Prostate gland (tissue), 2 donors: Measurements from ENCODE around the gene ZNF45.

Source experiments
- POLR2A ChIP-seq: fragments of 450-650 bp; IDR thresholded peaks from one replicate; pipeline ENCODE4 v1.6.1; 2016; ENCODE audit warnings: antibody characterized with exemption, mild to moderate bottlenecking
- POLR2AphosphoS5 ChIP-seq: sonication (generic); formaldehyde crosslinking; IDR thresholded peaks from one replicate; pipeline ENCODE4 v1.6.1; 2017; ENCODE audit warnings: antibody characterized with exemption
- TF ChIP-seq, protein P1 (sequence below), 4 experiments: fragments of 200-600 bp in 2 of 4; fragments of 450-650 bp in 2 of 4; sonication (generic) in 2 of 4; IDR thresholded peaks; 1 replicate in 3 of 4; 2 replicates in 1 of 4; pipeline ENCODE4 v1.5.1; 2016 to 2019; ENCODE audit warnings: antibody characterized with exemption in 4 of 4, mild to moderate bottlenecking in 2 of 4, moderate library complexity in 2 of 4

DNA sequence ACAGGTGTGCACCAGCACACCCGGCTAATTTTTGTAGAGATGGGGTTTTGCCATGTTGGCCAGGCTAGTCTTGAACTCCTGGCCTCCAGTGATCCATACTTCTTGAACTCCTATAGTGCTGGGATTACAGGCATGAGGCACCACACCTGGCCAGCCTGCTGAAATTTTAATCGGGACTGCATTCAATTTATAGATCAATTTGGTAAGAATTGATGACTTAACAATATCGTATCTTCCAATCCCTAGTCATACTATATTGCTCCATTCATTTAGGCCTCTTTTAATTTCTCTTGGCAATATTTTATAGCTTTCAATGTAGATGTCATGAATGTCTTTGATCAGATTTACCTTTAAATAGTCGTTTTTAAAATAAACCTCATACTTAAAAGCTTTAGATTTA lies 5.6 kb upstream of the ZNF45 start:
- TF ChIP-seq, protein P1, sequence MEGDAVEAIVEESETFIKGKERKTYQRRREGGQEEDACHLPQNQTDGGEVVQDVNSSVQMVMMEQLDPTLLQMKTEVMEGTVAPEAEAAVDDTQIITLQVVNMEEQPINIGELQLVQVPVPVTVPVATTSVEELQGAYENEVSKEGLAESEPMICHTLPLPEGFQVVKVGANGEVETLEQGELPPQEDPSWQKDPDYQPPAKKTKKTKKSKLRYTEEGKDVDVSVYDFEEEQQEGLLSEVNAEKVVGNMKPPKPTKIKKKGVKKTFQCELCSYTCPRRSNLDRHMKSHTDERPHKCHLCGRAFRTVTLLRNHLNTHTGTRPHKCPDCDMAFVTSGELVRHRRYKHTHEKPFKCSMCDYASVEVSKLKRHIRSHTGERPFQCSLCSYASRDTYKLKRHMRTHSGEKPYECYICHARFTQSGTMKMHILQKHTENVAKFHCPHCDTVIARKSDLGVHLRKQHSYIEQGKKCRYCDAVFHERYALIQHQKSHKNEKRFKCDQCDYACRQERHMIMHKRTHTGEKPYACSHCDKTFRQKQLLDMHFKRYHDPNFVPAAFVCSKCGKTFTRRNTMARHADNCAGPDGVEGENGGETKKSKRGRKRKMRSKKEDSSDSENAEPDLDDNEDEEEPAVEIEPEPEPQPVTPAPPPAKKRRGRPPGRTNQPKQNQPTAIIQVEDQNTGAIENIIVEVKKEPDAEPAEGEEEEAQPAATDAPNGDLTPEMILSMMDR (IDR thresholded peaks at IDR 0.05), result no peak
- no peak for TF ChIP-seq POLR2AphosphoS5
- TF ChIP-seq POLR2A, result no peak
